Thyroid gland (tissue), 4 donors: ENCODE measurements around the gene ZNF70.

Experiments used
- CTCF ChIP-seq, 6 experiments: fragments of 200-600 bp in 3 of 6; fragments of 450-650 bp in 3 of 6; sonication (generic) in 3 of 6; IDR thresholded peaks; one replicate each; pipeline ENCODE4 v1.5.1; 2016 to 2019; ENCODE audit warnings: antibody characterized with exemption in 6 of 6, mild to moderate bottlenecking in 2 of 6, inconsistent platforms in 1 of 6, moderate library complexity in 1 of 6
- POLR2A ChIP-seq, 2 donors: fragments of 450-650 bp; IDR thresholded peaks; one replicate each; pipeline ENCODE4 v1.6.1; 2017; ENCODE audit warnings: antibody characterized with exemption in 2 of 2, mild to moderate bottlenecking in 2 of 2, moderate library complexity in 1 of 2

GRCh38 chr22:23714596-23715578, 36.0 kb downstream of the ZNF70 start:
- TF ChIP-seq CTCF (IDR thresholded peaks at IDR 0.05) = no peak
- no peak for TF ChIP-seq POLR2A (IDR thresholded peaks at IDR 0.05)
